WTC11 (cell line): ENCODE data around the gene RBM45. TPM values are rescaled to one million over a fixed set of nuclear protein-coding genes. Genes with fewer than 3 reads are reported as not detected.

Experiments
- ATAC-seq: fragments of 200-7000 bp; cut with Tn5 transposase; 2 replicates; pipeline ENCODE4 v1.10.0; 2021; ENCODE audit warnings: mild to moderate bottlenecking, moderate library complexity
- CTCF ChIA-PET: fragments of 300-600 bp; sonication (Branson Sonifier 250); formaldehyde crosslinking; loops from one replicate; lab custom pipeline; 2021; ENCODE audit warnings: antibody characterized with exemption; lab: Charles Lee
- POLR2A ChIA-PET: fragments of 350-600 bp; sonication (Branson Sonifier 250); formaldehyde crosslinking; loops from one replicate; lab custom pipeline; 2021; ENCODE audit warnings: antibody characterized with exemption; lab: Charles Lee
- DNase-seq: peaks from one replicate; pipeline ENCODE4 v3.0.0; 2021; ENCODE audit warnings: low spot score
- H3K27ac Mint-ChIP-seq: 2 replicates; pipeline ENCODE4 v1.8.0; 2021; ENCODE audit warnings: mixed read lengths
- H3K27me3 Mint-ChIP-seq: 2 replicates; pipeline ENCODE4 v1.8.0; 2021; ENCODE audit warnings: low read depth, mild to moderate bottlenecking, moderate library complexity, mixed read lengths
- H3K36me3 Mint-ChIP-seq: 2 replicates; pipeline ENCODE4 v1.8.0; 2021; ENCODE audit warnings: mixed read lengths
- H3K4me1 Mint-ChIP-seq: 2 replicates; pipeline ENCODE4 v1.8.0; 2022; ENCODE audit warnings: mixed read lengths
- H3K4me3 Mint-ChIP-seq: 2 replicates; pipeline ENCODE4 v1.8.0; 2021; ENCODE audit warnings: mild to moderate bottlenecking, moderate library complexity, mixed read lengths
- H3K9me3 Mint-ChIP-seq: 2 replicates; pipeline ENCODE4 v1.8.0; 2021; ENCODE audit warnings: mixed read lengths
- CREB1 ChIP-seq: sonication (generic); formaldehyde crosslinking; IDR thresholded peaks from 2 replicates; pipeline ENCODE4 v1.8.0; 2023; ENCODE audit warnings: mild to moderate bottlenecking, missing genetic modification reagents
- GTF2I ChIP-seq: fragments of 250-450 bp; sonication (Bioruptor Pico); conservative IDR thresholded peaks from 2 replicates; pipeline ENCODE4 v1.4.0; 2021; ENCODE audit warnings: mild to moderate bottlenecking
- HMGXB4 ChIP-seq: sonication (generic); formaldehyde crosslinking; IDR thresholded peaks from 2 replicates; pipeline ENCODE4 v1.8.1; 2023; ENCODE audit warnings: mild to moderate bottlenecking, moderate library complexity, missing genetic modification reagents
- JAZF1 ChIP-seq: fragments of 250-450 bp; sonication (Bioruptor Pico); IDR thresholded peaks from 2 replicates; pipeline ENCODE4 v1.9.0; 2021; ENCODE audit warnings: moderate library complexity, mild to moderate bottlenecking, inconsistent platforms
- KAT7 ChIP-seq: sonication (generic); formaldehyde crosslinking; IDR thresholded peaks from 2 replicates; pipeline ENCODE4 v1.8.1; 2023; ENCODE audit warnings: missing genetic modification reagents, mild to moderate bottlenecking, borderline replicate concordance
- PRDM15 ChIP-seq: sonication (generic); formaldehyde crosslinking; IDR thresholded peaks from 2 replicates; pipeline ENCODE4 v1.8.0; 2022; ENCODE audit warnings: missing genetic modification reagents
- PREB ChIP-seq: sonication (generic); formaldehyde crosslinking; IDR thresholded peaks from 2 replicates; pipeline ENCODE4 v1.8.1; 2022; ENCODE audit warnings: mild to moderate bottlenecking, missing genetic modification reagents, moderate library complexity, borderline replicate concordance
- STAT6 ChIP-seq: sonication (generic); formaldehyde crosslinking; conservative IDR thresholded peaks from 2 replicates; pipeline ENCODE4 v1.8.1; 2023; ENCODE audit warnings: mild to moderate bottlenecking, low read depth, missing genetic modification reagents, moderate library complexity
- USF1 ChIP-seq: sonication (generic); formaldehyde crosslinking; IDR thresholded peaks from 2 replicates; pipeline ENCODE4 v1.8.0; 2022; ENCODE audit warnings: mild to moderate bottlenecking, missing genetic modification reagents
- ZBTB43 ChIP-seq: sonication (generic); formaldehyde crosslinking; IDR thresholded peaks from 2 replicates; pipeline ENCODE4 v1.8.1; 2023; ENCODE audit warnings: mild to moderate bottlenecking, missing genetic modification reagents
- ZNF396 ChIP-seq: fragments of 250-450 bp; sonication (Bioruptor Pico); IDR thresholded peaks from 2 replicates; pipeline ENCODE4 v1.8.0; 2021; ENCODE audit warnings: mild to moderate bottlenecking, moderate library complexity, borderline replicate concordance
- ZNF425 ChIP-seq: fragments of 250-450 bp; sonication (Bioruptor Pico); conservative IDR thresholded peaks from 2 replicates; pipeline ENCODE4 v1.9.0; 2021; ENCODE audit warnings: mild to moderate bottlenecking
- ZNF512 ChIP-seq: sonication (generic); formaldehyde crosslinking; IDR thresholded peaks from 2 replicates; pipeline ENCODE4 v1.8.1; 2022; ENCODE audit warnings: missing genetic modification reagents, borderline replicate concordance
- ZSCAN18 ChIP-seq: fragments of 250-450 bp; sonication (Bioruptor Pico); IDR thresholded peaks from 2 replicates; pipeline ENCODE4 v2.1.2; 2022; ENCODE audit warnings: mild to moderate bottlenecking, moderate library complexity
- total RNA-seq: library from RNA; stranded (reverse); gene quantifications from 3 replicates; pipeline ENCODE4 v1.2.3, GENCODE V29; 2021

The RBM45 gene
- total RNA-seq, 1 experiment from 2014 or later = 9.2 TPM

GRCh38 chr2:178074123-178075005 lies 37.9 kb upstream of the RBM45 start (continued):
- TF ChIP-seq ZSCAN18 (no peak), USF1 (CRISPR knock-in tag) (no peak), KAT7 (CRISPR knock-in tag) (no peak), ZNF425 (CRISPR knock-in tag) (no peak), JAZF1 (no peak), GTF2I (no peak)
- TF ChIP-seq, all 79 proteins: peak for 0

- CTCF ChIA-PET = no interaction called here
- peaks cover 47% of the 10 kb centered on the region for H3K27me3 Mint-ChIP-seq
- TF ChIP-seq HMGXB4 (CRISPR knock-in tag) (no peak), ZBTB43 (no peak), PREB (no peak), STAT6 (no peak), ZNF512 (CRISPR knock-in tag) (no peak), CREB1 (CRISPR knock-in tag) (no peak), PRDM15 (CRISPR knock-in tag) (no peak), ZSCAN18 (no peak), ZNF396 (CRISPR knock-in tag) (no peak)
- TF ChIP-seq, all 79 proteins: peak for 0
- POLR2A ChIA-PET = interaction anchor here (0.7 kb wide), 1 partner anchor 630 kb away, joined by 11 read pairs; no protein-coding TSS in a partner anchor
- Mint-ChIP-seq H3K4me3 (no peak overlapping the region), H3K9me3 (peaks cover 9% of the 10 kb centered on the region), H3K36me3 (peaks cover 1% of the 10 kb centered on the region; the same call in 1 of the 2 replicates), H3K4me1 (peaks cover 16% of the 10 kb centered on the region), H3K27ac (no peak overlapping the region)
- ATAC-seq (no peak), DNase-seq (no peak)
These were observed 37.3 kb upstream of the RBM45 start for GRCh38 chr2:178075006-178075326.
